HEK293T (cell line): ENCODE data around the gene TGM2.

Experiments used
- FOXK2 ChIP-seq: fragments of 450-650 bp; IDR thresholded peaks from 2 replicates; pipeline ENCODE4 v1.6.1; 2016; ENCODE audit warnings: mild to moderate bottlenecking
- LEF1 ChIP-seq: fragments of 450-650 bp; IDR thresholded peaks from 2 replicates; pipeline ENCODE4 v1.6.1; 2017; ENCODE audit warnings: mild to moderate bottlenecking, borderline replicate concordance
- SP1 ChIP-seq: fragments of 450-650 bp; IDR thresholded peaks from 2 replicates; pipeline ENCODE4 v1.6.1; 2017
- TARDBP ChIP-seq: fragments of 450-650 bp; IDR thresholded peaks from 2 replicates; pipeline ENCODE4 v1.6.1; 2016
- TF ChIP-seq, protein P1 (sequence below): fragments of 450-650 bp; IDR thresholded peaks from 2 replicates; pipeline ENCODE4 v1.6.1; 2016

DNA sequence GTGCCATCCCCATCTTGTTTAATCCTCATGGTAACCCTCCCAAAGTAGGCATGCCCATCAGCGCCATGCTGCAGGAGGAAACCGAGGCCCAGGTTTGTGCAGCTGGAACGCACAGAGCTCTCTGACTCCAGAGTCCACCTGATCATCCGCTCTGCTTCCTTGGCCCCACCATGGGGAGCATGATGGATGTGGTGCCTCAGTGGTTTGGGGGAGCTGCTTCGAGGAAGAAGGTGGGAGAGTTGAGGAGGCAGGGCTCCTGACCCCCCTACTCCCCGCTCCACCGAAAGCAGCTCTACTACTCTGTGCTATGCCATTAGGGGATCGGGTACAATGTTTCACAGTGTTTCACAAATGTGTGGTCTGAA lies 52.2 kb downstream of the TGM2 start:
- no peak for TF ChIP-seq TARDBP
- TF ChIP-seq, protein P1, sequence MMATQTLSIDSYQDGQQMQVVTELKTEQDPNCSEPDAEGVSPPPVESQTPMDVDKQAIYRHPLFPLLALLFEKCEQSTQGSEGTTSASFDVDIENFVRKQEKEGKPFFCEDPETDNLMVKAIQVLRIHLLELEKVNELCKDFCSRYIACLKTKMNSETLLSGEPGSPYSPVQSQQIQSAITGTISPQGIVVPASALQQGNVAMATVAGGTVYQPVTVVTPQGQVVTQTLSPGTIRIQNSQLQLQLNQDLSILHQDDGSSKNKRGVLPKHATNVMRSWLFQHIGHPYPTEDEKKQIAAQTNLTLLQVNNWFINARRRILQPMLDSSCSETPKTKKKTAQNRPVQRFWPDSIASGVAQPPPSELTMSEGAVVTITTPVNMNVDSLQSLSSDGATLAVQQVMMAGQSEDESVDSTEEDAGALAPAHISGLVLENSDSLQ, result no peak
- no peak for TF ChIP-seq SP1
- TF ChIP-seq FOXK2, result no peak
- no peak for TF ChIP-seq LEF1
